GM23338 (cell line): ENCODE measurements around the gene MCM7. TPM values are rescaled to one million over a fixed set of nuclear protein-coding genes. Genes with fewer than 3 reads are reported as not detected.
A peak's percentile ranks its signal among the peaks of the same experiment; 100 is the strongest.

ENCODE experiments used
- ATAC-seq: fragments of 200-7000 bp; cut with Tn5 transposase; 3 replicates; pipeline ENCODE4 v1.9.1; 2020
- DNase-seq: peaks from one replicate; pipeline ENCODE4 v3.0.0-alpha.2; 2015; ENCODE audit warnings: low spot score
- H2AFZ ChIP-seq: fragments of 200-600 bp; sonication (generic); 2 replicates; pipeline ENCODE4 v1.8.0; 2016; ENCODE audit warnings: antibody characterized with exemption, mild to moderate bottlenecking, moderate library complexity
- H3F3A ChIP-seq: fragments of 200-600 bp; sonication (generic); replicated peaks from 2 replicates; pipeline ENCODE4 v1.8.0; 2017; ENCODE audit warnings: antibody characterized with exemption, mixed run types, low read depth
- H3K27ac ChIP-seq: fragments of 200-600 bp; sonication (generic); 2 replicates; pipeline ENCODE4 v1.6.1; 2016; ENCODE audit warnings: low read depth
- H3K27me3 ChIP-seq: fragments of 200-600 bp; sonication (generic); 2 replicates; pipeline ENCODE4 v1.8.0; 2016; ENCODE audit warnings: mild to moderate bottlenecking, mixed run types, moderate library complexity; ENCODE audit not compliant: insufficient read depth
- H3K36me3 ChIP-seq: fragments of 200-600 bp; sonication (generic); 2 replicates; pipeline ENCODE4 v1.8.0; 2016; ENCODE audit warnings: mild to moderate bottlenecking; ENCODE audit not compliant: insufficient read depth
- H3K4me1 ChIP-seq: fragments of 200-600 bp; sonication (generic); 2 replicates; pipeline ENCODE4 v1.8.0; 2016; ENCODE audit warnings: mild to moderate bottlenecking, moderate library complexity; ENCODE audit not compliant: insufficient read depth
- H3K4me2 ChIP-seq: fragments of 200-600 bp; sonication (generic); 2 replicates; pipeline ENCODE4 v1.7.1; 2017; ENCODE audit warnings: mixed run types
- H3K4me3 ChIP-seq: fragments of 200-600 bp; sonication (generic); 2 replicates; pipeline ENCODE4 v1.6.1; 2016; ENCODE audit warnings: mixed run types
- H3K79me2 ChIP-seq: fragments of 200-600 bp; sonication (generic); replicated peaks from 2 replicates; pipeline ENCODE4 v1.8.0; 2017; ENCODE audit warnings: mild to moderate bottlenecking; ENCODE audit not compliant: insufficient read depth
- H3K9me2 ChIP-seq: fragments of 200-600 bp; sonication (generic); 2 replicates; pipeline ENCODE4 v1.8.0; 2017; ENCODE audit not compliant: insufficient read depth
- H4K20me1 ChIP-seq: fragments of 200-600 bp; sonication (generic); replicated peaks from 2 replicates; pipeline ENCODE4 v1.8.0; 2017; ENCODE audit warnings: mild to moderate bottlenecking; ENCODE audit not compliant: insufficient read depth
- H3K27ac Mint-ChIP-seq: 2 replicates; pipeline ENCODE4 v1.8.0; 2020; ENCODE audit warnings: inconsistent platforms, mild to moderate bottlenecking, moderate library complexity, mixed read lengths
- H3K27me3 Mint-ChIP-seq: 3 replicates; pipeline ENCODE4 v1.8.0; 2022; ENCODE audit warnings: low read depth, mild to moderate bottlenecking, moderate library complexity, mixed read lengths, inconsistent platforms; ENCODE audit not compliant: insufficient read depth, poor library complexity
- H3K36me3 Mint-ChIP-seq: 3 replicates; pipeline ENCODE4 v1.8.0; 2021; ENCODE audit warnings: low read depth, mild to moderate bottlenecking, inconsistent platforms, moderate library complexity, mixed read lengths
- H3K4me1 Mint-ChIP-seq: 3 replicates; pipeline ENCODE4 v1.8.0; 2020; ENCODE audit warnings: mild to moderate bottlenecking, inconsistent platforms, mixed read lengths
- H3K4me3 Mint-ChIP-seq: 3 replicates; pipeline ENCODE4 v1.8.0; 2021; ENCODE audit warnings: moderate library complexity, mild to moderate bottlenecking, inconsistent platforms, mixed read lengths
- H3K9me3 Mint-ChIP-seq: 3 replicates; pipeline ENCODE4 v1.8.0; 2020; ENCODE audit warnings: moderate library complexity, mild to moderate bottlenecking, inconsistent platforms, mixed read lengths
- EZH2 ChIP-seq: fragments of 200-600 bp; sonication (generic); IDR thresholded peaks from one replicate; pipeline ENCODE4 v1.8.0; 2017; ENCODE audit warnings: antibody characterized with exemption, mild to moderate bottlenecking, low read depth; ENCODE audit not compliant: unreplicated experiment
- NANOG ChIP-seq: IDR thresholded peaks from 2 replicates; pipeline ENCODE4 v1.6.1; 2016; ENCODE audit warnings: antibody characterized with exemption, borderline replicate concordance
- POLR2AphosphoS5 ChIP-seq: IDR thresholded peaks from 2 replicates; pipeline ENCODE4 v1.6.1; 2016; ENCODE audit warnings: antibody characterized with exemption, low read depth
- STAT1 ChIP-seq: IDR thresholded peaks from one replicate; pipeline ENCODE4 v1.6.1; 2016; ENCODE audit warnings: antibody characterized with exemption; ENCODE audit not compliant: unreplicated experiment
- ZNF331 ChIP-seq: fragments of 250-450 bp; sonication (Bioruptor Pico); IDR thresholded peaks from 2 replicates; pipeline ENCODE4 v1.5.0; 2020; ENCODE audit warnings: low read depth, mild to moderate bottlenecking, moderate library complexity
- polyA plus RNA-seq: library from polyadenylated mRNA; unstranded; fragments of >200 nt; fragmentation: Nextera tagmentation; extraction: Ambion mirVana; gene quantifications from 2 replicates; pipeline ENCODE4 v1.2.1, GENCODE V29; 2016
- total RNA-seq: library from RNA; depleted of rRNA; stranded (reverse); fragments of >200 nt; shearing (Covaris generic); gene quantifications from 2 replicates; pipeline ENCODE4 v1.2.3, GENCODE V29; 2014
- TF ChIP-seq, protein P1 (sequence below), 2 experiments: fragments of 200-600 bp in 1 of 2; sonication (generic) in 1 of 2; conservative IDR thresholded peaks; 2 replicates each; pipeline versions ENCODE4 v1.5.1 to v1.6.1; 2016 to 2017; ENCODE audit warnings: antibody characterized with exemption in 2 of 2, low read depth in 2 of 2, mild to moderate bottlenecking in 2 of 2, moderate library complexity in 1 of 2

MCM7 gene
- total and polyA plus RNA-seq, 2 experiments from 2014 or later = 140 to 285 TPM

DNA sequence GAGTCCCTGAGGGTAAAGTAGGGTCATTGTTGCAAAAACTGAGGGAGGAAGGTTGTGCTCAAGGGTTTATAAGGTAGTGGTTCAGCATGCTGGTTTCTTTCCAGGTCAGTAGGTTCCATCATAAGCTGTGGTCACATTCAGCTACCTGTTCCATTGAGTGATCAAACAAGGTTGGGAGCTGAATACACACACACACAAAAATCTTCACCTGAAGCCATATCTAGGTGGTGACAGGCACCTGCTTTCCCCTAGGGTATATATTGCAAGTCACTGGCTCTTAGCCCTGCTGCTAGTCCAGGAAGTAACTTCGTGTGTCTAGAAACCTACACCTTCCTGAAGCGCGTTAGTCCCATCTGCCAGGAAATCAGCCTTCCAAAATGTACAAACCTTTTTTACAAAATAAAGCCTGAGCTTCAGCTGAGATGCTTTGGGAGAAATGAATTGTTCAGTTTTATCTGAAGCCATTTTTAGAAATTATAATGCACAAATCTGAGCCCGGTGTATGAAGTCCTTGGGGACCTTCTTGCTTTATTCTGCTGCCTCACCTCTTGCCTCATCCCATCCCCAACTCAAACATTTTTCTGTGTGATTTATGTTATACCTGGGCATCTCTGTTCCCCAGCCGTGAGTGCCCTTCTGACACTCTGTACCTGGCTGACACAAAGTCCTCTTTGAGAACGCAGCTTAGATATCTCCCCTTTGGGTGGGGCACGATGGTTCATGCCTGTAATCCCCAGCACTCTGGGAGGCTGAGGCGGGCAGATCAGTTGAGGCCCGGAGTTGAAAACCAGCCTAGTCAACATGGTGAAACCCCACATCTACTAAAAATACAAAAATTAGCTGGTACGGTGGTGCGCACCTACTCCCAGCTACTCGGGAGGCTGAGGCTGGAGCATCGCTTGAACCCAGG is 36.9 kb upstream of the MCM7 start:
- no peak for DNase-seq
- Mint-ChIP-seq H3K27me3 (peaks cover 3% of the 10 kb centered on the region), H3K36me3 (no peaks in the 10 kb centered on the region), H3K4me3 (no peak overlapping the region), H3K27ac (no peak overlapping the region), H3K9me3 (no peaks in the 10 kb centered on the region; the same call in 2 of the 3 replicates), H3K4me1 (no peaks in the 10 kb centered on the region)
- Histone ChIP-seq H3F3A (no peaks in the 10 kb centered on the region), H3K27me3 (no peaks in the 10 kb centered on the region), H2AFZ (no peak overlapping the region), H3K4me2 (no peak overlapping the region), H3K79me2 (no peaks in the 10 kb centered on the region), H3K4me3 (no peak overlapping the region), H3K36me3 (no peaks in the 10 kb centered on the region), H3K27ac (no peak overlapping the region), H3K4me1 (no peaks in the 10 kb centered on the region), H3K9me2 (no peaks in the 10 kb centered on the region), H4K20me1 (no peaks in the 10 kb centered on the region)
- ATAC-seq = no peak
- TF ChIP-seq NANOG (no peak), POLR2AphosphoS5 (no peak), STAT1 (no peak)
- TF ChIP-seq, protein P1, sequence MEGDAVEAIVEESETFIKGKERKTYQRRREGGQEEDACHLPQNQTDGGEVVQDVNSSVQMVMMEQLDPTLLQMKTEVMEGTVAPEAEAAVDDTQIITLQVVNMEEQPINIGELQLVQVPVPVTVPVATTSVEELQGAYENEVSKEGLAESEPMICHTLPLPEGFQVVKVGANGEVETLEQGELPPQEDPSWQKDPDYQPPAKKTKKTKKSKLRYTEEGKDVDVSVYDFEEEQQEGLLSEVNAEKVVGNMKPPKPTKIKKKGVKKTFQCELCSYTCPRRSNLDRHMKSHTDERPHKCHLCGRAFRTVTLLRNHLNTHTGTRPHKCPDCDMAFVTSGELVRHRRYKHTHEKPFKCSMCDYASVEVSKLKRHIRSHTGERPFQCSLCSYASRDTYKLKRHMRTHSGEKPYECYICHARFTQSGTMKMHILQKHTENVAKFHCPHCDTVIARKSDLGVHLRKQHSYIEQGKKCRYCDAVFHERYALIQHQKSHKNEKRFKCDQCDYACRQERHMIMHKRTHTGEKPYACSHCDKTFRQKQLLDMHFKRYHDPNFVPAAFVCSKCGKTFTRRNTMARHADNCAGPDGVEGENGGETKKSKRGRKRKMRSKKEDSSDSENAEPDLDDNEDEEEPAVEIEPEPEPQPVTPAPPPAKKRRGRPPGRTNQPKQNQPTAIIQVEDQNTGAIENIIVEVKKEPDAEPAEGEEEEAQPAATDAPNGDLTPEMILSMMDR (conservative IDR thresholded peaks at IDR 0.05; ENCODE audit: low read depth in 2 of 2) = no peak

DNA sequence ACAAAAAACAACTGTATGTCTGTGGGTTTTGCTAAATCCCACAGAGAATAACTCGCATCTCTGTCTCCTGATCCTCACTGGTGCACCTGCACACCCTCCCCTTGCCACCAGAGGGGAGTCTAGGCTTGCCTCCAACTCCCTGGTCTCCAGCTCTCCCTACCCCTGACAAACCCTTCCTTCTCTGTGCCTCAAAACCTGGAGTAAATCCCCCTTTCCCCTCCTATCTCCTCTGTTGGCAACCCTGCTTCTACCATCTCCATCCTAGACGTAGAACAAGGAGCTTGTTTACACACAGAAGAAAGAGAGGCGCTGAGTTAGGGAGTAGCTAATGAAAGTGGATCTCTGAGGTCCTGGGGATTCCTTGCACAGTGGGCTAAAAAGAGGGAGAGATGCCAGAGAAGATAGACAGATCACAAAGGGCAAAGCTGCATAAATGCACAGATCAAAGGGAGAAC is 31.5 kb upstream of the MCM7 start:
- Histone ChIP-seq H4K20me1 (no peaks in the 10 kb centered on the region), H3K36me3 (no peaks in the 10 kb centered on the region), H3K27ac (no peak overlapping the region), H2AFZ (peak overlapping the region; percentile 80), H3K27me3 (peaks cover 18% of the 10 kb centered on the region), H3K4me1 (peaks cover 4% of the 10 kb centered on the region; the same call in 1 of the 2 replicates), H3F3A (0 out of 2 replicates have a peak, but pooled peaks cover 3% of the 10 kb centered on the region), H3K9me2 (no peaks in the 10 kb centered on the region), H3K4me3 (no peak overlapping the region), H3K4me2 (no peak overlapping the region), H3K79me2 (no peaks in the 10 kb centered on the region)
- ATAC-seq (peak; percentile 82), DNase-seq (peak; percentile 89)
- Mint-ChIP-seq H3K4me1 (peaks cover 11% of the 10 kb centered on the region), H3K27ac (no peak overlapping the region), H3K27me3 (peaks cover 13% of the 10 kb centered on the region), H3K9me3 (no peaks in the 10 kb centered on the region), H3K4me3 (no peak overlapping the region; the same call in 2 of the 3 replicates), H3K36me3 (no peaks in the 10 kb centered on the region)
- TF ChIP-seq POLR2AphosphoS5 (no peak), EZH2 (no peak), ZNF331 (CRISPR knock-in tag) (no peak)
- TF ChIP-seq, protein P1 (conservative IDR thresholded peaks at IDR 0.05; ENCODE audit: low read depth in 2 of 2) = peak; percentile 95 to 99
